ENCODE results near the gene UBAP2.
"Not testable (repeated sequence)": the region's sequence is repeated elsewhere in the genome, so short reads cannot be mapped to it uniquely, and the experiment has no call there.

The UBAP2 gene

GRCh38 chr9:33964086-33964768 is 84.5 kb downstream of the UBAP2 start:
- H4K91ac ChIP-seq (ENCODE audit: low read depth, low read length, poor library complexity) = no peak overlapping the region
- H2BK120ac ChIP-seq (ENCODE audit: low read depth, low read length) = no peak overlapping the region
- H3K27me3 ChIP-seq (ENCODE audit: control insufficient read depth in 3 of 3, insufficient read depth in 3 of 3, low read depth in 1 of 3, low read length in 3 of 3) = no peaks in the 10 kb centered on the region
- no peak for DNase-seq (ENCODE audit: low spot score)
- H3K18ac ChIP-seq (ENCODE audit: low read length) = no peak overlapping the region
- H2BK15ac ChIP-seq (ENCODE audit: low read length) = no peak overlapping the region
- peaks cover 4 to 72% of the 10 kb centered on the region in 2 donors for H3K36me3 ChIP-seq (replicated peaks in 1 of 2; ENCODE audit: control insufficient read depth in 2 of 2, insufficient read depth in 2 of 2, low read length in 2 of 2)
- no peak overlapping the region for H3K27ac ChIP-seq (replicated peaks; ENCODE audit: low read length)
- H3K79me1 ChIP-seq (ENCODE audit: low read depth, low read length) = no peaks in the 10 kb centered on the region
- H2AFZ ChIP-seq (ENCODE audit: low read length) = no peak overlapping the region
- no peak overlapping the region for H2BK12ac ChIP-seq (ENCODE audit: low read length)
- H3K4me2 ChIP-seq (ENCODE audit: insufficient read depth, low read length, poor library complexity, severe bottlenecking) = no peak overlapping the region
- peak overlapping the region; percentile 6 for H3K14ac ChIP-seq (ENCODE audit: low read length)
- H3K4ac ChIP-seq (ENCODE audit: low read length) = no peak overlapping the region
- no peaks in the 10 kb centered on the region for H3K9me3 ChIP-seq (replicated peaks in 1 of 2; ENCODE audit: control insufficient read depth in 2 of 2, insufficient read depth in 1 of 2, low read depth in 1 of 2, low read length in 2 of 2)
- no peak overlapping the region for H2BK5ac ChIP-seq (ENCODE audit: low read length)
- no peak overlapping the region for H3K9ac ChIP-seq (ENCODE audit: low read depth, low read length, poor library complexity)
- no peak overlapping the region for H3K23ac ChIP-seq (ENCODE audit: low read depth, low read length, poor library complexity)
- no peak overlapping the region for H3K4me3 ChIP-seq (ENCODE audit: low read length in 2 of 2)
- H2AK5ac ChIP-seq (ENCODE audit: low read depth, low read length) = no peak overlapping the region
- no peaks in the 10 kb centered on the region for H3K4me1 ChIP-seq (ENCODE audit: control insufficient read depth in 2 of 2, insufficient read depth in 1 of 2, low read depth in 1 of 2, low read length in 2 of 2)
- no peak overlapping the region for H4K8ac ChIP-seq (ENCODE audit: low read depth, low read length)
- WGBS, 2 donors (ENCODE audit: extremely low coverage in 2 of 2, insufficient read length in 2 of 2, insufficient replicate concordance in 1 of 2) = no CpG with 5 or more reads among the region's 2 CpGs

GRCh38 chr9:33962468-33962867 is 86.2 kb downstream of the UBAP2 start:
- not testable (repeated sequence) for H3K4me3 ChIP-seq (ENCODE audit: low read length in 2 of 2); H2BK15ac ChIP-seq (ENCODE audit: low read length); H3K18ac ChIP-seq (ENCODE audit: low read length); H2BK120ac ChIP-seq (ENCODE audit: low read depth, low read length); H3K4ac ChIP-seq (ENCODE audit: low read length); H3K79me1 ChIP-seq (ENCODE audit: low read depth, low read length); H3K27me3 ChIP-seq (ENCODE audit: control insufficient read depth in 3 of 3, insufficient read depth in 3 of 3, low read depth in 1 of 3, low read length in 3 of 3); H4K91ac ChIP-seq (ENCODE audit: low read depth, low read length, poor library complexity); H3K23ac ChIP-seq (ENCODE audit: low read depth, low read length, poor library complexity); H3K9me3 ChIP-seq (replicated peaks in 1 of 2; ENCODE audit: control insufficient read depth in 2 of 2, insufficient read depth in 1 of 2, low read depth in 1 of 2, low read length in 2 of 2); H3K27ac ChIP-seq (replicated peaks; ENCODE audit: low read length); H3K4me1 ChIP-seq (ENCODE audit: control insufficient read depth in 2 of 2, insufficient read depth in 1 of 2, low read depth in 1 of 2, low read length in 2 of 2); H2AFZ ChIP-seq (ENCODE audit: low read length); H4K8ac ChIP-seq (ENCODE audit: low read depth, low read length); H2BK12ac ChIP-seq (ENCODE audit: low read length); H2AK5ac ChIP-seq (ENCODE audit: low read depth, low read length); H2BK5ac ChIP-seq (ENCODE audit: low read length); H3K14ac ChIP-seq (ENCODE audit: low read length); DNase-seq (ENCODE audit: low spot score); H3K9ac ChIP-seq (ENCODE audit: low read depth, low read length, poor library complexity); H3K4me2 ChIP-seq (ENCODE audit: insufficient read depth, low read length, poor library complexity, severe bottlenecking)
- no CpG with 5 or more reads among the region's 7 CpGs for WGBS, 2 donors (ENCODE audit: extremely low coverage in 2 of 2, insufficient read length in 2 of 2, insufficient replicate concordance in 1 of 2)
- H3K36me3 ChIP-seq (replicated peaks in 1 of 2; ENCODE audit: control insufficient read depth in 2 of 2, insufficient read depth in 2 of 2, low read length in 2 of 2) = peaks cover 2 to 74% of the 10 kb centered on the region in 2 donors

- Histone ChIP-seq H3K4ac (ENCODE audit: low read length) (no peak overlapping the region), H2AFZ (ENCODE audit: low read length) (no peak overlapping the region), H2BK120ac (ENCODE audit: low read depth, low read length) (no peak overlapping the region), H4K8ac (ENCODE audit: low read depth, low read length) (no peak overlapping the region), H3K14ac (ENCODE audit: low read length) (no peak overlapping the region), H3K4me1 (ENCODE audit: control insufficient read depth in 2 of 2, insufficient read depth in 1 of 2, low read depth in 1 of 2, low read length in 2 of 2) (no peaks in the 10 kb centered on the region), H4K91ac (ENCODE audit: low read depth, low read length, poor library complexity) (no peak overlapping the region), H3K36me3 (replicated peaks in 1 of 2; ENCODE audit: control insufficient read depth in 2 of 2, insufficient read depth in 2 of 2, low read length in 2 of 2) (peaks cover 9 to 87% of the 10 kb centered on the region in 2 donors), H2BK12ac (ENCODE audit: low read length) (no peak overlapping the region), H3K23ac (ENCODE audit: low read depth, low read length, poor library complexity) (no peak overlapping the region), H3K4me2 (ENCODE audit: insufficient read depth, low read length, poor library complexity, severe bottlenecking) (no peak overlapping the region), H3K27ac (replicated peaks; ENCODE audit: low read length) (no peak overlapping the region), H3K9me3 (replicated peaks in 1 of 2; ENCODE audit: control insufficient read depth in 2 of 2, insufficient read depth in 1 of 2, low read depth in 1 of 2, low read length in 2 of 2) (no peaks in the 10 kb centered on the region), H3K27me3 (ENCODE audit: control insufficient read depth in 3 of 3, insufficient read depth in 3 of 3, low read depth in 1 of 3, low read length in 3 of 3) (no peaks in the 10 kb centered on the region), H3K79me1 (ENCODE audit: low read depth, low read length) (no peaks in the 10 kb centered on the region), H2AK5ac (ENCODE audit: low read depth, low read length) (no peak overlapping the region), H2BK5ac (ENCODE audit: low read length) (no peak overlapping the region), H3K4me3 (ENCODE audit: low read length in 2 of 2) (no peak overlapping the region), H3K18ac (ENCODE audit: low read length) (no peak overlapping the region), H2BK15ac (ENCODE audit: low read length) (no peak overlapping the region), H3K9ac (ENCODE audit: low read depth, low read length, poor library complexity) (no peak overlapping the region)
- DNase-seq (ENCODE audit: low spot score) = no peak
- no CpG with 5 or more reads among the region's 2 CpGs for WGBS, 2 donors (ENCODE audit: extremely low coverage in 2 of 2, insufficient read length in 2 of 2, insufficient replicate concordance in 1 of 2)
These were observed 89.0 kb downstream of the UBAP2 start for GRCh38 chr9:33959725-33960124.

GRCh38 chr9:33956544-33956943 is 92.1 kb downstream of the UBAP2 start:
- Histone ChIP-seq H2BK5ac (ENCODE audit: low read length) (no peak overlapping the region), H3K4me1 (ENCODE audit: control insufficient read depth in 2 of 2, insufficient read depth in 1 of 2, low read depth in 1 of 2, low read length in 2 of 2) (no peaks in the 10 kb centered on the region), H3K9ac (ENCODE audit: low read depth, low read length, poor library complexity) (no peak overlapping the region), H2BK15ac (ENCODE audit: low read length) (no peak overlapping the region), H2BK12ac (ENCODE audit: low read length) (no peak overlapping the region), H3K23ac (ENCODE audit: low read depth, low read length, poor library complexity) (no peak overlapping the region), H4K91ac (ENCODE audit: low read depth, low read length, poor library complexity) (no peak overlapping the region), H3K4me3 (ENCODE audit: low read length in 2 of 2) (no peak overlapping the region), H2BK120ac (ENCODE audit: low read depth, low read length) (no peak overlapping the region), H2AK5ac (ENCODE audit: low read depth, low read length) (no peak overlapping the region), H3K4me2 (ENCODE audit: insufficient read depth, low read length, poor library complexity, severe bottlenecking) (no peak overlapping the region), H2AFZ (ENCODE audit: low read length) (no peak overlapping the region), H3K36me3 (replicated peaks in 1 of 2; ENCODE audit: control insufficient read depth in 2 of 2, insufficient read depth in 2 of 2, low read length in 2 of 2) (peaks cover 12 to 91% of the 10 kb centered on the region in 2 donors), H3K27ac (replicated peaks; ENCODE audit: low read length) (no peak overlapping the region), H3K18ac (ENCODE audit: low read length) (no peak overlapping the region), H3K79me1 (ENCODE audit: low read depth, low read length) (no peaks in the 10 kb centered on the region), H3K4ac (ENCODE audit: low read length) (no peak overlapping the region), H4K8ac (ENCODE audit: low read depth, low read length) (no peak overlapping the region), H3K14ac (ENCODE audit: low read length) (no peak overlapping the region), H3K9me3 (replicated peaks in 1 of 2; ENCODE audit: control insufficient read depth in 2 of 2, insufficient read depth in 1 of 2, low read depth in 1 of 2, low read length in 2 of 2) (no peaks in the 10 kb centered on the region), H3K27me3 (ENCODE audit: control insufficient read depth in 3 of 3, insufficient read depth in 3 of 3, low read depth in 1 of 3, low read length in 3 of 3) (no peaks in the 10 kb centered on the region)
- WGBS, 2 donors (ENCODE audit: extremely low coverage in 2 of 2, insufficient read length in 2 of 2, insufficient replicate concordance in 1 of 2) = no CpG with 5 or more reads among the region's 4 CpGs
- DNase-seq (ENCODE audit: low spot score) = no peak

Measured in neuronal stem cell (in vitro differentiated cells).